Suprapubic skin (tissue), 4 donors: ENCODE measurements around the gene CRY1.

ENCODE experiments used
- EP300 ChIP-seq: sonication (generic); formaldehyde crosslinking; IDR thresholded peaks from one replicate; pipeline ENCODE4 v1.6.1; 2017; ENCODE audit warnings: antibody characterized with exemption
- POLR2A ChIP-seq, 2 donors: fragments of 450-650 bp; IDR thresholded peaks; one replicate each; pipeline ENCODE4 v1.6.1; 2017; ENCODE audit warnings: antibody characterized with exemption in 2 of 2, mild to moderate bottlenecking in 2 of 2, moderate library complexity in 2 of 2
- POLR2AphosphoS5 ChIP-seq, 3 donors: sonication (generic); formaldehyde crosslinking; IDR thresholded peaks; one replicate each; pipeline ENCODE4 v1.6.1; 2017; ENCODE audit warnings: antibody characterized with exemption in 3 of 3
- TF ChIP-seq, protein P1 (sequence below), 2 donors: fragments of 200-600 bp in 1 of 2; fragments of 450-650 bp in 1 of 2; sonication (generic) in 1 of 2; IDR thresholded peaks; one replicate each; pipeline ENCODE4 v1.5.1; 2016 to 2019; ENCODE audit warnings: antibody characterized with exemption in 2 of 2, mild to moderate bottlenecking in 1 of 2, moderate library complexity in 1 of 2

DNA sequence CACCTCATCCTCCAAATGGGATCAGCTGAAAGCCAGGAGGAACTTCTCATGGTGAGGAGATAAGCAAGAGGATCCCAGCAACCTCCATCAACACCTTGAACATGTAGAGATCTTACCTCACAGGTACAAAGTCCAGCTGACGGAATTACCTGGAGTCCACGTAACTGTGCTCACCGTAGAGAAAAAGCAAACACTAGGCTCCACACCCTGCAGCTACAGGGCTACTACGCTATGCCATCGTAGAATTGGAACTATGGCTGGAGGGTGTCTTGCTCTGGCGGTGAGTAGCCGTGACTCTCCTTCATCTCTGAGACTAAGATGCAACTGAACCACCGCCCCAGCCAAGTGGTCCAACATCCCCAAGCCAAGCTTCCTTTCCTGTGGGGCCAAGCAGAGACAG, 50.5 kb downstream of the CRY1 start:
- no peak for TF ChIP-seq POLR2A (IDR thresholded peaks at IDR 0.05)
- TF ChIP-seq, protein P1, sequence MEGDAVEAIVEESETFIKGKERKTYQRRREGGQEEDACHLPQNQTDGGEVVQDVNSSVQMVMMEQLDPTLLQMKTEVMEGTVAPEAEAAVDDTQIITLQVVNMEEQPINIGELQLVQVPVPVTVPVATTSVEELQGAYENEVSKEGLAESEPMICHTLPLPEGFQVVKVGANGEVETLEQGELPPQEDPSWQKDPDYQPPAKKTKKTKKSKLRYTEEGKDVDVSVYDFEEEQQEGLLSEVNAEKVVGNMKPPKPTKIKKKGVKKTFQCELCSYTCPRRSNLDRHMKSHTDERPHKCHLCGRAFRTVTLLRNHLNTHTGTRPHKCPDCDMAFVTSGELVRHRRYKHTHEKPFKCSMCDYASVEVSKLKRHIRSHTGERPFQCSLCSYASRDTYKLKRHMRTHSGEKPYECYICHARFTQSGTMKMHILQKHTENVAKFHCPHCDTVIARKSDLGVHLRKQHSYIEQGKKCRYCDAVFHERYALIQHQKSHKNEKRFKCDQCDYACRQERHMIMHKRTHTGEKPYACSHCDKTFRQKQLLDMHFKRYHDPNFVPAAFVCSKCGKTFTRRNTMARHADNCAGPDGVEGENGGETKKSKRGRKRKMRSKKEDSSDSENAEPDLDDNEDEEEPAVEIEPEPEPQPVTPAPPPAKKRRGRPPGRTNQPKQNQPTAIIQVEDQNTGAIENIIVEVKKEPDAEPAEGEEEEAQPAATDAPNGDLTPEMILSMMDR (IDR thresholded peaks at IDR 0.05): no peak
- TF ChIP-seq POLR2AphosphoS5 (IDR thresholded peaks at IDR 0.05): no peak
- TF ChIP-seq EP300: no peak
